HG02870 (cell line): Measurements from ENCODE around the gene LCNL1.
"Not testable (repeated sequence)": the region's sequence is repeated elsewhere in the genome, so short reads cannot be mapped to it uniquely, and the experiment has no call there.

Experiments
- ATAC-seq: cut with Tn5 transposase; IDR thresholded peaks from one replicate; pipeline ENCODE4 v1.9.1; 2021; ENCODE audit warnings: mild to moderate bottlenecking, moderate library complexity; ENCODE audit not compliant: unreplicated experiment

LCNL1 gene

DNA sequence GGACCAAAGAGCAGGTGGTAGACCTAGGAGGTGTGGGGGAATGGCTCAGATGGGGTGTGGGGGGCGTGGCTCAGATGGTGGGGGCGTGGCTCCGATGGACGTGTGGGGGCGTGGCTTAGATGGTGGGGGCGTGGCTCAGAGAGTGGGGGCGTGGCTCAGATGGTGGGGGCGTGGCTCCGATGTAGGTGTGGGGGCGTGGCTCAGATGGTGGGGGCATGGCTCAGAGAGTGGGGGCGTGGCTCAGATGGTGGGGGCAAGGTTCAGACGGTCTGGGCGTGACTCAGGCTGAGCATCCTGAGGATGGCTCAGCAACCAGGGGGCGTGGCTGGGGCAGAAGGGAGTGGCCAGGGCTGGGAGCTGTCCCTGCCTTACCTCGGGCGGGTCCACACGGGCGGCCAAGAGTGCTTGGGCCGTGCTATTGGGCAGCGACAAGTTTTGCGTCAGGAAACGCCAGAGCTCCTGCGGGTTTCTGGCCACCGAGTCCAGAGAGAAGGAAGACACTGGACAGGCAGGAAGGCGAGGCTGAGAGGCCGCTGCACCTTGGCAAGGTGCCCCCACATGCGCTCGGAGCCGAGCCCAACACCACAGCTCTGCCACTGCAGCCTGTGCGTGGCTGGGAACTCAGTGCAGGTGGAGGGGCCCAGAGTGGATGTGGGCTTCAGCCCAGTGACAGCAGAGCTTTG, 39.3 kb downstream of the LCNL1 start:
- ATAC-seq: no peak

DNA sequence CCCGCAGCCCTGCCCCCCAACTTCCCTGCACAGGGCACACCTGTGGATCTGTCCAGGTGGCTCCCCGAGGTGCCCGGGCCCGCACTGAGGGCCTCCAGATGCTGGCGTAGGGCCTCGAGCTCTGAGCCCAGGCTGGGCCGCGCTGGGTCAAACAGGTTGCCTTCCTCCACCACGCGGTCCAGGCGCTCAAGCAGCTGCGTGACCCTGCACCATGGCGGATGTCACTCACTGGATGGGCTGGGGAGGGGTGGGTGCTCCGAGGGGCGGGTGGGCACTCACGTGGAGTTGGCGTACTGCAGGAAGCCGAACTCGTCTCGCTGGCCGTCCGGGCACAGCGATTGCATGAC, 39.8 kb downstream of the LCNL1 start:
- ATAC-seq: no peak

- no peak for ATAC-seq
Observed at GRCh38 chr9:137023157-137023556, 40.4 kb downstream of the LCNL1 start.

- no peak for ATAC-seq
Observed at GRCh38 chr9:137023583-137023991, 40.8 kb downstream of the LCNL1 start.

- ATAC-seq: no peak
Observed at GRCh38 chr9:137025517-137025966, 42.7 kb downstream of the LCNL1 start.

DNA sequence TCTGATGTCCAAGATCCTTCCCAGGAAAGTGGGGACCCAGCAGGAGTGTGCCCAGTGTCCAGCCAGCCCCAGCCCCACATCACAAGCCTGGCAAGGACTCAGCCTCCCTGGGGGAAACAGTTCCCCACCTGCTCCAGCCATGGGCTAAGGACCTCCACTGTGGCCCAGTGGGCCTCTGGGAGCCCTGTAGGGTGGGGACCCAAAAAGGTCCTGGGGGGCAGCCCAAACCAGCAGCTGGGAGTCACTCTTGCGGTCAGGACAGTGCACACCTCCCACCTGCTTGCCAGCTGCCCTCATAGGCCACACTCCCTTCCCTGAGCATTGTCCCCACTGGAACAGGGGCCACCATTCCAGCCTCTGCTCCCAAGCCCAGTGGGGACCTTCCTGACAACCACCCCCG, 43.6 kb downstream of the LCNL1 start:
- no peak for ATAC-seq

DNA sequence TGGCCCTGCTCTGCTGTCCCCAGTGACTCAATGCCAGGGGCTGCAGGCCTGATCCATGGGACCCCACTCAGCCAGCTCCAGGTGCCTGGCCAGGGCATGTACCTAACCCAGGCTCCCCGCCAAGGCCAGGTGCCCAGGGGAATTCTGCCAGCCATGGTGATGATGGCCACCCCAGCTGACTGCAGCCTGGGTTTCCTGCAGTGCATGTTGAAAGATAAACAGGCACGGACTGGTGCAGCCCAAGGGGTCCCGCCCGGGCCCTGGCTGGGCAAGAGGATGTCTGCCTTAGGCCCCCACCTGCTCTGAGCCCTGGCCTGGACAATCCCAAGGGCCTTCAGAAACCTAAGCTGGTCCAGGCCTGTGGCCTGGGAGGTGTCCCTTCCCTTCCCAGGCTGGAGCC, 44.0 kb downstream of the LCNL1 start:
- no peak for ATAC-seq

- ATAC-seq: no peak
Observed at GRCh38 chr9:137027369-137028262, 44.8 kb downstream of the LCNL1 start, which contains the start of gene ABCA2. Gene ABCA2 (minus strand): TSS chr9:137028237. CDS start chr9:137028140, 97 bp downstream.

DNA sequence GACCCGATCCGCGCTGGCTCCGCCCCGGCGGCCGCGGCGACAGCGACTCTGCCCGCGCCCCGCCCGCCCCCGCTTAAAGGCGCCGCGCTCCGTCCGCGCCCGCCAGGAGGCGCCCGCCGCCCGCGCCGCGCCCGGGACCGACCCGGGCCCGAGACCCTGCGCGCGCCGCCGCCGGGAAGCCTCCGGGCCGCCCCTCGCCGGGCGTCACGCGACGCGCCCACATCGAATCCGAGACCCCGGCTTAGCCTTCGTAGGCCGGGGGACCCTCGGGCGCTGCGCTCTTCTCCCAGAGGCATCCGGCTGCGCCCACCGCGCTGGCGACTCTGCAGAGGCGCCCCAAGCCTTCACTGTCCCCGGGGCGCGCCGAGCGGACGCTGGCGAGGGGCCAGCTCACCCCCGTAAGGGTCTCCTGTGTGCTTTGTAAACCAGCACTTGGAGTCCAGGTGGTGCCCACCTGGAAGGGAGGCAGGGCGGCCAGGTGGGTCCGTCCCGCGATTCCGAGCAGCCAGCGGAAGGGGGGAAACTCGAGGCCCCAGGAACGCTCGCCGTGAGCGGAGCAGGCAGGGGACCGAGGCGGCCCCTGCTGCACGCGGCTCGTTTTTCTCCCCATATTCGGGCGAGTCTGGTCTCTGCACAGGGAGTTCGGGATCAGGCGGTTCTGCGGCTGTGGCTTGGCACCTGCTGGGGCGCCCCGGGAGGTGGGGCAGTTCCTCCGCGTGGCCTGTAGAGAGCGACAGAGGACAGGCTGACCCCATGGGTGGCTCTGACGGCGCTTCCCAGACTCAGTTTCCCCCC, 45.7 kb downstream of the LCNL1 start:
- ATAC-seq: no peak

- no peak for ATAC-seq
Observed at GRCh38 chr9:137029058-137029936, 46.5 kb downstream of the LCNL1 start.

GRCh38 chr9:137030006-137030405, 47.2 kb downstream of the LCNL1 start:
- no peak for ATAC-seq

- ATAC-seq: no peak
Observed at GRCh38 chr9:137030538-137031527, 48.0 kb downstream of the LCNL1 start.

- no peak for ATAC-seq
Observed at GRCh38 chr9:137031904-137032640, 49.3 kb downstream of the LCNL1 start, which contains the start of gene FUT7. Gene FUT7 (minus strand): TSS chr9:137032088. CDS start chr9:137031991, 97 bp downstream.

DNA sequence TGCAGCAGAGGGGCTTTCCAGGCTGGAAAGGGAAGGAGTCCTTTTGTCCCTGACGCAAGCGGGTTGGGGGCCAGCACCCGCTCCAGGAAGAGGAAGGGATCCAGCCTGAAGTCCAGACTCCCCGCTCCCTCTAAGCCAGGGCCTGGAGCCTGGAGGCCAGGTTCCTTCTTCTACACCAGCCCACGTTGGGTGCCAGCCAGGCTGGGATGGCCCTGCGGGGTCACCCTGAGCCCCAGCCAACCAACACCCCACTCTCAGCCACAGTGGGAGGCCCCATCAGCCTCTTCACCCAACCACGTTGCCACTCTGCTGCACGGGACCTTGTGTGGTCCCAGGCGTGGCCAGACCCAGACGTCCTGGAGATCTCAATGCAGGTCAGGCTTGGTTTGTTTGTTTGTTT, 50.1 kb downstream of the LCNL1 start:
- no peak for ATAC-seq

- not testable (repeated sequence) for ATAC-seq
Observed at GRCh38 chr9:137033481-137033880, 50.7 kb downstream of the LCNL1 start.

DNA sequence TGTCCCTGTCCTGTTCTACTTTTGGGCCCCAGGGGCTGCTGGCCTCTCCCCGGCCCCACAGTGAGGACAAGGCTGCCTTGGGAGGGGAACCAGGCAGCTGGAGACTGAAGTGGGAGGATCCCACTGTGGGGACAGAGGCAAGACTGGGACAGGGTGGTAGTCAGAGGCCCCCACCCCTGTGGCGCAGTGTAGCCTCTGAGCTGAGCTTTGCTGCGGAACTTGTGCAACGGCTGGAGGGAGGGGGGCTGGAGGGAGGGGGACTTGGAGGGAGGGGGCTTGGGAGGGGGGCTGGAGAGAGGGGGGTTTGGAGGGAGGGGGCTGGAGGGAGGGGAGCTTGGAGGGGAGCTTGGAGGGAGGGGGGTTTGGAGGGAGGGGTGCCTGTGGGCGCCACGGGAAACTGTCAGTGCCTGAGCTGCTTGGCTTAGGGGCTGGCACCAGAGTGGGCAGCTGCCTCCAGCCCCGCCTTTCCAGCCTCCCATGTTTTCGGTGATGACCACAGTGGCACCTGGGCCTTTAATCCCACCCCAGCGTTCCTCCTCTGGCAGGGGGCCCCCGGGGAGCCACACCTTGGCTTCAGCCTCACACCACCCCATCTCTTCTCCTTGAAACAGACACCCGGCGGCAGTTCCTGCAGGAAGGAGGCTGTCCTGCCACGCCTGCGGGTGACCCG, 51.4 kb downstream of the LCNL1 start:
- ATAC-seq: no peak

- ATAC-seq: no peak
Observed at GRCh38 chr9:137034709-137035506, 52.1 kb downstream of the LCNL1 start.
